ENCODE measurements around the gene TPM1. TPM values are rescaled to one million over a fixed set of nuclear protein-coding genes. Genes with fewer than 3 reads are reported as not detected.

TPM1 gene
- total RNA-seq, 2 donors from 2014 or later: 927 to 1,440 TPM

GRCh38 chr15:63066272-63066671 is 23.7 kb downstream of the TPM1 start:
- H3K4me1 ChIP-seq (ENCODE audit: control insufficient read depth in 1 of 2, low read depth in 2 of 2): peaks cover 0 to 25% of the 10 kb centered on the region in 2 donors
- TF ChIP-seq, protein P1, sequence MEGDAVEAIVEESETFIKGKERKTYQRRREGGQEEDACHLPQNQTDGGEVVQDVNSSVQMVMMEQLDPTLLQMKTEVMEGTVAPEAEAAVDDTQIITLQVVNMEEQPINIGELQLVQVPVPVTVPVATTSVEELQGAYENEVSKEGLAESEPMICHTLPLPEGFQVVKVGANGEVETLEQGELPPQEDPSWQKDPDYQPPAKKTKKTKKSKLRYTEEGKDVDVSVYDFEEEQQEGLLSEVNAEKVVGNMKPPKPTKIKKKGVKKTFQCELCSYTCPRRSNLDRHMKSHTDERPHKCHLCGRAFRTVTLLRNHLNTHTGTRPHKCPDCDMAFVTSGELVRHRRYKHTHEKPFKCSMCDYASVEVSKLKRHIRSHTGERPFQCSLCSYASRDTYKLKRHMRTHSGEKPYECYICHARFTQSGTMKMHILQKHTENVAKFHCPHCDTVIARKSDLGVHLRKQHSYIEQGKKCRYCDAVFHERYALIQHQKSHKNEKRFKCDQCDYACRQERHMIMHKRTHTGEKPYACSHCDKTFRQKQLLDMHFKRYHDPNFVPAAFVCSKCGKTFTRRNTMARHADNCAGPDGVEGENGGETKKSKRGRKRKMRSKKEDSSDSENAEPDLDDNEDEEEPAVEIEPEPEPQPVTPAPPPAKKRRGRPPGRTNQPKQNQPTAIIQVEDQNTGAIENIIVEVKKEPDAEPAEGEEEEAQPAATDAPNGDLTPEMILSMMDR (IDR thresholded peaks at IDR 0.05): no peak

DNA sequence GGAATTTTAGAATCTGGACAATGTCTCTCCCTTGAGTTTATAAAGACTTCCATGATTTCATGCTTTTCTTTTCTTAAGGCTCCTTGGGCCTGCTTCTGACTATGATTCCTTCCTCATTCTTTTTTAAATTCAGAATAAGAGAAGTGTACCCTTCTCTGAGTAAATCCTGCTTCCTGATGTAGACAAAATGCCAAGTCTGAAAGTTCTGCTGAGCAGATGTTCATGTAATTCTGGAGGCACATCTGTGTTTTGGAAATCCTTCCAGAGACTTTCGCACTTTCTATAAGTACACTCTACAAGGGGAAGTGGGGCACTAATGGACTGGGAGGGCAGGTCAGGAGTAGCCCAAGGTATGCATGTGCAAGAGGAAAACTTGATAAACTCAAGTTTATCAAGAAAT is 24.8 kb downstream of the TPM1 start:
- H3K4me3 ChIP-seq: no peak overlapping the region
- DNase-seq (ENCODE audit: low spot score) (no peak), ATAC-seq (ENCODE audit: insufficient number of reproducible peaks, low FRiP score, low read depth) (no peak)
- H3K4me1 ChIP-seq (ENCODE audit: control insufficient read depth in 1 of 2, low read depth in 2 of 2): peaks cover 0 to 25% of the 10 kb centered on the region in 2 donors
- H3K27me3 ChIP-seq (replicated peaks; ENCODE audit: insufficient read depth): no peaks in the 10 kb centered on the region
- peaks cover 72% of the 10 kb centered on the region for H3K36me3 ChIP-seq
- peak overlapping the region in 1 of 2 donors; percentile 25 for H3K27ac ChIP-seq
- TF ChIP-seq, protein P1 (IDR thresholded peaks at IDR 0.05): no peak
- no peaks in the 10 kb centered on the region for H3K9me3 ChIP-seq

More at GRCh38 chr15:63066272-63066671, 23.7 kb downstream of the TPM1 start:
- DNase-seq (ENCODE audit: low spot score) (no peak), ATAC-seq (ENCODE audit: insufficient number of reproducible peaks, low FRiP score, low read depth) (no peak)
- H3K4me3 ChIP-seq: no peak overlapping the region
- H3K9me3 ChIP-seq: no peaks in the 10 kb centered on the region
- peaks cover 76% of the 10 kb centered on the region for H3K36me3 ChIP-seq
- H3K27ac ChIP-seq: no peak overlapping the region
- H3K27me3 ChIP-seq (replicated peaks; ENCODE audit: insufficient read depth): no peaks in the 10 kb centered on the region

DNA sequence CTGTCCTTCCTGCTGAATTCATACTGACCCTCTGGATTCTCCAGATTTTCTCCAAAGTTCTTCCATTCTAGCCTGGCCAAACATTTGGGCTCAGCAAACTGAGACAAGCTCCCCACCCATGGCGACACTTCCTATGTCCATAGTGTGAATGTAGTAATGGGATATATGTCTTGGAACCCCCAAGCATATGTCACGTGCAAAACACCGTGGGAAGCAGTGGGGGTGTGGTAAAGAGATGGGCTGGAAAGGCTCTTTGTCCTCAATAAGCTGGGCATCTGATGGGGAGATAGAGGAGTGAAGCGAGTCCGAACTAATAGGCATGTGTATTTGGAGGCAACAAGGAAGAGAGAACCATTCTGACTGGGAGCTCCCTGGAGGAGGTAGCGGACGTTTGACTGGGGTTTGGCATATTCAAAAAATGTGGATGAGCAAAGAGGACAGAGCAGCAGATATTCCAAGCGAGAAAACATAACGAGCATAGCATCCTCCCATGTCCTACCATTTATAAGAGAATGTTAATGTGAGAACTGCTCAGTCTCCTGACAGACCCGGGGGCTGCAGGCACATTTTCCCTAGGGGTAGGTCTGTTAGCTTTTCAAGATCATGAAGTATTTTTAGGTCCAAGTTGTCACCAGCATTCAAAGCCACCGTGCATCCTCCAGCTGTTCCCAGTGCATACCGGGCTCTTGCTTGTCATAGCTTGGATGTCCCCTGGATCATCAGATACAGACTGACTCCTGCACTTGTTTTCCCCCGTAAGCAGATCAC is 25.6 kb downstream of the TPM1 start:
- TF ChIP-seq, protein P1 (IDR thresholded peaks at IDR 0.05): no peak
- H3K9me3 ChIP-seq: no peaks in the 10 kb centered on the region
- H3K27me3 ChIP-seq (replicated peaks; ENCODE audit: insufficient read depth): no peaks in the 10 kb centered on the region
- H3K4me1 ChIP-seq (ENCODE audit: control insufficient read depth in 1 of 2, low read depth in 2 of 2): peaks cover 0 to 25% of the 10 kb centered on the region in 2 donors
- no peak for ATAC-seq (ENCODE audit: insufficient number of reproducible peaks, low FRiP score, low read depth)
- no peak for DNase-seq (ENCODE audit: low spot score)
- H3K36me3 ChIP-seq: peaks cover 63% of the 10 kb centered on the region
- H3K27ac ChIP-seq: peak overlapping the region in 1 of 2 donors; percentile 16
- H3K4me3 ChIP-seq: no peak overlapping the region

GRCh38 chr15:63069616-63070090 is 27.1 kb downstream of the TPM1 start:
- TF ChIP-seq, protein P1 (IDR thresholded peaks at IDR 0.05): no peak
- peaks cover 49% of the 10 kb centered on the region for H3K36me3 ChIP-seq
- H3K27ac ChIP-seq: peak overlapping the region in 1 of 2 donors; percentile 32
- DNase-seq (ENCODE audit: low spot score) (no peak), ATAC-seq (ENCODE audit: insufficient number of reproducible peaks, low FRiP score, low read depth) (no peak)
- H3K27me3 ChIP-seq (replicated peaks; ENCODE audit: insufficient read depth): no peaks in the 10 kb centered on the region
- H3K9me3 ChIP-seq: no peaks in the 10 kb centered on the region
- no peak overlapping the region for H3K4me3 ChIP-seq
- H3K4me1 ChIP-seq (ENCODE audit: control insufficient read depth in 1 of 2, low read depth in 2 of 2): peaks cover 0 to 30% of the 10 kb centered on the region in 2 donors

- no peak overlapping the region for H3K27ac ChIP-seq
- DNase-seq (ENCODE audit: low spot score) (no peak), ATAC-seq (ENCODE audit: insufficient number of reproducible peaks, low FRiP score, low read depth) (no peak)
- no peak overlapping the region for H3K4me3 ChIP-seq
- TF ChIP-seq, protein P1 (IDR thresholded peaks at IDR 0.05): no peak
- H3K36me3 ChIP-seq: peaks cover 43% of the 10 kb centered on the region
- no peaks in the 10 kb centered on the region for H3K9me3 ChIP-seq
- peaks cover 0 to 39% of the 10 kb centered on the region in 2 donors for H3K4me1 ChIP-seq (ENCODE audit: control insufficient read depth in 1 of 2, low read depth in 2 of 2)
- no peaks in the 10 kb centered on the region for H3K27me3 ChIP-seq (replicated peaks; ENCODE audit: insufficient read depth)
Observed at GRCh38 chr15:63070681-63071129, 28.2 kb downstream of the TPM1 start.

Measured in thoracic aorta (tissue), 2 donors.